ENCODE results near the gene PRICKLE4.
A peak's percentile ranks its signal among the peaks of the same experiment; 100 is the strongest.
"Not testable (repeated sequence)": the region's sequence is repeated elsewhere in the genome, so short reads cannot be mapped to it uniquely, and the experiment has no call there.

The PRICKLE4 gene

GRCh38 chr6:41766043-41766664, 14.4 kb upstream of the PRICKLE4 start:
- H3K9me3 ChIP-seq (ENCODE audit: control insufficient read depth, low read length); H3K9ac ChIP-seq (ENCODE audit: low read length); H2BK15ac ChIP-seq (ENCODE audit: low read depth, poor library complexity, severe bottlenecking); H3K14ac ChIP-seq (ENCODE audit: low read length in 2 of 2); H3K27me3 ChIP-seq (ENCODE audit: control insufficient read depth in 1 of 2, insufficient read depth in 1 of 2, low read length in 2 of 2); H4K91ac ChIP-seq (ENCODE audit: low read length); H2AK5ac ChIP-seq (ENCODE audit: low read length, severe bottlenecking); H2BK12ac ChIP-seq (ENCODE audit: low read length in 2 of 2); DNase-seq; H2BK120ac ChIP-seq (ENCODE audit: low read depth, low read length); H3K79me1 ChIP-seq (replicated peaks; ENCODE audit: low read length, poor library complexity, severe bottlenecking); H3K23ac ChIP-seq (ENCODE audit: low read length in 2 of 2); H2AFZ ChIP-seq (ENCODE audit: low read depth, low read length); H2BK5ac ChIP-seq (ENCODE audit: low read depth, low read length, poor library complexity, severe bottlenecking); H3K4me2 ChIP-seq (ENCODE audit: low read length, poor library complexity, severe bottlenecking); H3K4me3 ChIP-seq (ENCODE audit: insufficient read depth in 1 of 2, low read depth in 1 of 2, low read length in 2 of 2); H3K18ac ChIP-seq (ENCODE audit: low read depth in 1 of 2, low read length in 2 of 2); H4K8ac ChIP-seq (ENCODE audit: low read length); H3K27ac ChIP-seq (ENCODE audit: low read length, poor library complexity, severe bottlenecking); H3K4ac ChIP-seq (ENCODE audit: low read depth in 1 of 2, low read length in 2 of 2): not testable (repeated sequence)
- WGBS = 100% methylated on average over 4 of the region's 4 CpGs
- peaks cover 9 to 14% of the 10 kb centered on the region in 2 experiments for H3K36me3 ChIP-seq (ENCODE audit: control insufficient read depth in 1 of 2, insufficient read depth in 2 of 2, low read depth in 1 of 2, low read length in 2 of 2)
- H3K4me1 ChIP-seq (ENCODE audit: control insufficient read depth, insufficient read depth, low read depth, low read length) = peaks cover 16% of the 10 kb centered on the region

DNA sequence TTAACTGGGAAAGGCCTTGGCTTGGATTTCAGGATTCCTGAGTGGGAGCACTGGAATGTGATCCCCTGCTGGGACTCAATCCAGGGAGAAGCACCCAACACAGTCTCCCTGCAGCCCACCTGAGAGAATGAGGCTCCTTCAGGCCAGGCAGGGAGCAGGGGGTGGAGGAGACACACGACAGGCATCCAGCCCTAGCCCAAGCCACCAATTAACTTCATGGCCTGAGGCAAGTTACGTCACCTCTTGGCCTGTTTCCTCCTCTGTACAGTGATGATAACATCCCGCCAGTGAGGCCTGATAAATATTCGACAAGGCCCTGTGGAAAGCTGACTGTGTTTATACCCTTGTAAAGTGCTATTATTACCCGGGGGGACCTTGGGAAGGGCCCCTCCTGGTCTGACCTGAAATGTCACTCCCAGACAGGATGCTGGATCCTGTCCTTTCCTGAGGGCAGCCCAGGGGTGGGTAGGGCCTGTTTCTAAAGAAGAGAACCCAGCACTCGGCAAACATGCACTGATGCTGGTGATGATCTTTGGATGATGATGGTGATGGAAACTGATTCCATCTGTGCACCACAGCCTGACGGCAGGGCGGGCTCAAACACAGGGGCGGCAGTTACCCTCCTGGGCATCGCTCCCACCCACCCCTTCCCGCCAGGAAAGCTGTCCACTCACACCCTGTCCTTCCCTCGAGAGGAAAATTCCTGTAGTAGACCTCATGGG, 13.3 kb upstream of the PRICKLE4 start:
- Histone ChIP-seq H2BK12ac (ENCODE audit: low read length in 2 of 2) (no peak overlapping the region), H3K4ac (ENCODE audit: low read depth in 1 of 2, low read length in 2 of 2) (peak overlapping the region in 1 of 2 experiments; percentile 21), H4K91ac (ENCODE audit: low read length) (no peak overlapping the region), H3K4me3 (ENCODE audit: insufficient read depth in 1 of 2, low read depth in 1 of 2, low read length in 2 of 2) (no peak overlapping the region), H3K14ac (ENCODE audit: low read length in 2 of 2) (no peak overlapping the region), H2AK5ac (ENCODE audit: low read length, severe bottlenecking) (no peak overlapping the region), H2AFZ (ENCODE audit: low read depth, low read length) (peak overlapping the region; percentile 81), H3K27ac (ENCODE audit: low read length, poor library complexity, severe bottlenecking) (no peak overlapping the region), H3K36me3 (ENCODE audit: control insufficient read depth in 1 of 2, insufficient read depth in 2 of 2, low read depth in 1 of 2, low read length in 2 of 2) (peaks cover 20 to 25% of the 10 kb centered on the region in 2 experiments), H2BK120ac (ENCODE audit: low read depth, low read length) (no peak overlapping the region), H3K27me3 (ENCODE audit: control insufficient read depth in 1 of 2, insufficient read depth in 1 of 2, low read length in 2 of 2) (no peaks in the 10 kb centered on the region), H3K4me2 (ENCODE audit: low read length, poor library complexity, severe bottlenecking) (no peak overlapping the region), H4K8ac (ENCODE audit: low read length) (no peak overlapping the region), H3K79me1 (replicated peaks; ENCODE audit: low read length, poor library complexity, severe bottlenecking) (no peaks in the 10 kb centered on the region), H2BK15ac (ENCODE audit: low read depth, poor library complexity, severe bottlenecking) (no peak overlapping the region), H3K9me3 (ENCODE audit: control insufficient read depth, low read length) (no peaks in the 10 kb centered on the region), H3K23ac (ENCODE audit: low read length in 2 of 2) (no peak overlapping the region), H2BK5ac (ENCODE audit: low read depth, low read length, poor library complexity, severe bottlenecking) (no peak overlapping the region), H3K9ac (ENCODE audit: low read length) (peak overlapping the region; percentile 81), H3K4me1 (ENCODE audit: control insufficient read depth, insufficient read depth, low read depth, low read length) (peaks cover 16% of the 10 kb centered on the region), H3K18ac (ENCODE audit: low read depth in 1 of 2, low read length in 2 of 2) (peak overlapping the region in 1 of 2 experiments; percentile 28)
- 60% methylated on average over 9 of the region's 12 CpGs for WGBS
- peak; percentile 78 for DNase-seq

DNA sequence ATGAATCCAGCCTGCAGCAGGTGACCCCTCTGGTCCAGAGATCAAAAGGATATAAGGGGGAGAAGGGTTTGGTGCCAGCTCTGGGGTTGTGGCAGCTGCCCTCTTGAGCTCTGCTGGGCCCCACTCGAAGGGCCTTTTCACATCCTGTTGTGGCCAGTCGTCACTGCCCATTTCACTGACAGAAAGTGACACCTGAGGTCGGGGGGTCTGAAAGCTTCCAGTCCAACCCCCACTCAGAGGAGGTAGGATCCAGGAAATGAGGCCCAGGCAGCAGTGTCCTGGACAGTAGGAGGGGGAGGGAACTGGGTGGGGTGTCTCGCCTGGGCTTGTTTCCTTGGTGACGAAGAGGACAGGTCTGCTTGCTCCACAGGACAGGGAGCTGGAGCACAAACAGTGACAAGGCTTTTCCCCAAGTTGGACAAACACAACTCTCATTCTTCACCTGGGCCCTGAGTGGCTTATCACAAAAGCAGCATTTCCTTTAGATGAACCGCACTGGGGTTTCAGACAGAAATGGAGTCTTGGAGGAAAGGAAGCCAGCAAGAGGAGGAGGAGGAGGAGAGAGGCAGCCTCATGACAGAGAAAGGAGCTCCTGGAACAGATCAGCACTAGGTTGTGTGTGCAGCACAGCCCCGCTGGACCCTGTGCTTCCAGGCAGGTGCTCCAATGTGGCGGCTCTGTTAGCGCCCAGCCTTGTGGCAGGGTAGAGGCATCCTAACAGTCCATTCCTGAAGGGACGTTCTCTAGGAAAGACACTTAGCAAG, 11.9 kb upstream of the PRICKLE4 start:
- H3K23ac ChIP-seq (ENCODE audit: low read length in 2 of 2) = no peak overlapping the region
- no peak overlapping the region for H3K4me2 ChIP-seq (ENCODE audit: low read length, poor library complexity, severe bottlenecking)
- H3K27me3 ChIP-seq (ENCODE audit: control insufficient read depth in 1 of 2, insufficient read depth in 1 of 2, low read length in 2 of 2) = no peaks in the 10 kb centered on the region
- WGBS = 78% methylated on average over 9 of the region's 10 CpGs
- H3K18ac ChIP-seq (ENCODE audit: low read depth in 1 of 2, low read length in 2 of 2) = peak overlapping the region in 1 of 2 experiments; percentile 21
- H3K4ac ChIP-seq (ENCODE audit: low read depth in 1 of 2, low read length in 2 of 2) = no peak overlapping the region
- no peak overlapping the region for H3K27ac ChIP-seq (ENCODE audit: low read length, poor library complexity, severe bottlenecking)
- no peak overlapping the region for H2BK120ac ChIP-seq (ENCODE audit: low read depth, low read length)
- H3K79me1 ChIP-seq (replicated peaks; ENCODE audit: low read length, poor library complexity, severe bottlenecking) = no peaks in the 10 kb centered on the region
- peaks cover 27 to 35% of the 10 kb centered on the region in 2 experiments for H3K36me3 ChIP-seq (ENCODE audit: control insufficient read depth in 1 of 2, insufficient read depth in 2 of 2, low read depth in 1 of 2, low read length in 2 of 2)
- DNase-seq = no peak
- H3K4me3 ChIP-seq (ENCODE audit: insufficient read depth in 1 of 2, low read depth in 1 of 2, low read length in 2 of 2) = no peak overlapping the region
- peaks cover 16% of the 10 kb centered on the region for H3K4me1 ChIP-seq (ENCODE audit: control insufficient read depth, insufficient read depth, low read depth, low read length)
- H2AFZ ChIP-seq (ENCODE audit: low read depth, low read length) = no peak overlapping the region
- no peak overlapping the region for H2BK5ac ChIP-seq (ENCODE audit: low read depth, low read length, poor library complexity, severe bottlenecking)
- no peak overlapping the region for H4K8ac ChIP-seq (ENCODE audit: low read length)
- no peak overlapping the region for H2AK5ac ChIP-seq (ENCODE audit: low read length, severe bottlenecking)
- peak overlapping the region in 1 of 2 experiments; percentile 61 for H2BK12ac ChIP-seq (ENCODE audit: low read length in 2 of 2)
- H3K9ac ChIP-seq (ENCODE audit: low read length) = no peak overlapping the region
- no peak overlapping the region for H4K91ac ChIP-seq (ENCODE audit: low read length)
- no peak overlapping the region for H2BK15ac ChIP-seq (ENCODE audit: low read depth, poor library complexity, severe bottlenecking)
- H3K9me3 ChIP-seq (ENCODE audit: control insufficient read depth, low read length) = no peaks in the 10 kb centered on the region
- H3K14ac ChIP-seq (ENCODE audit: low read length in 2 of 2) = no peak overlapping the region

- no peak overlapping the region for H3K27ac ChIP-seq (ENCODE audit: low read length, poor library complexity, severe bottlenecking)
- DNase-seq = no peak
Measured at GRCh38 chr6:41769376-41769775, 11.2 kb upstream of the PRICKLE4 start.

More at GRCh38 chr6:41769376-41769775, 11.2 kb upstream of the PRICKLE4 start:
- no peak overlapping the region for H3K4ac ChIP-seq (ENCODE audit: low read depth in 1 of 2, low read length in 2 of 2)
- H4K8ac ChIP-seq (ENCODE audit: low read length) = no peak overlapping the region
- H2BK15ac ChIP-seq (ENCODE audit: low read depth, poor library complexity, severe bottlenecking) = no peak overlapping the region
- H3K14ac ChIP-seq (ENCODE audit: low read length in 2 of 2) = no peak overlapping the region
- no peaks in the 10 kb centered on the region for H3K9me3 ChIP-seq (ENCODE audit: control insufficient read depth, low read length)
- no peak overlapping the region for H2BK120ac ChIP-seq (ENCODE audit: low read depth, low read length)
- H3K23ac ChIP-seq (ENCODE audit: low read length in 2 of 2) = no peak overlapping the region
- H3K4me2 ChIP-seq (ENCODE audit: low read length, poor library complexity, severe bottlenecking) = no peak overlapping the region
- H4K91ac ChIP-seq (ENCODE audit: low read length) = no peak overlapping the region
- peak overlapping the region in 1 of 2 experiments; percentile 34 for H2BK12ac ChIP-seq (ENCODE audit: low read length in 2 of 2)
- H2AK5ac ChIP-seq (ENCODE audit: low read length, severe bottlenecking) = no peak overlapping the region
- H2AFZ ChIP-seq (ENCODE audit: low read depth, low read length) = no peak overlapping the region
- peaks cover 32 to 41% of the 10 kb centered on the region in 2 experiments for H3K36me3 ChIP-seq (ENCODE audit: control insufficient read depth in 1 of 2, insufficient read depth in 2 of 2, low read depth in 1 of 2, low read length in 2 of 2)
- no peak overlapping the region for H3K18ac ChIP-seq (ENCODE audit: low read depth in 1 of 2, low read length in 2 of 2)
- WGBS = 98% methylated on average over 8 of the region's 8 CpGs
- H3K9ac ChIP-seq (ENCODE audit: low read length) = no peak overlapping the region
- H2BK5ac ChIP-seq (ENCODE audit: low read depth, low read length, poor library complexity, severe bottlenecking) = no peak overlapping the region
- no peak overlapping the region for H3K4me3 ChIP-seq (ENCODE audit: insufficient read depth in 1 of 2, low read depth in 1 of 2, low read length in 2 of 2)
- H3K4me1 ChIP-seq (ENCODE audit: control insufficient read depth, insufficient read depth, low read depth, low read length) = peaks cover 16% of the 10 kb centered on the region
- H3K27me3 ChIP-seq (ENCODE audit: control insufficient read depth in 1 of 2, insufficient read depth in 1 of 2, low read length in 2 of 2) = no peaks in the 10 kb centered on the region
- no peaks in the 10 kb centered on the region for H3K79me1 ChIP-seq (replicated peaks; ENCODE audit: low read length, poor library complexity, severe bottlenecking)
